Gastrocnemius medialis (tissue), 4 donors: ENCODE measurements around the gene NPIPB6.

Experiments
- POLR2A ChIP-seq, 2 donors: fragments of 450-650 bp; IDR thresholded peaks; one replicate each; pipeline ENCODE4 v1.6.1; 2017; ENCODE audit warnings: antibody characterized with exemption in 2 of 2, mild to moderate bottlenecking in 2 of 2, moderate library complexity in 2 of 2
- TF ChIP-seq, protein P1 (sequence below), 5 experiments: fragments of 450-650 bp in 3 of 5; fragments of 200-600 bp in 2 of 5; sonication (generic) in 2 of 5; IDR thresholded peaks in 4 of 5; conservative IDR thresholded peaks in 1 of 5; 1 replicate in 4 of 5; 2 replicates in 1 of 5; pipeline ENCODE4 v1.5.1; 2016 to 2019; ENCODE audit warnings: antibody characterized with exemption in 5 of 5, mild to moderate bottlenecking in 3 of 5, moderate library complexity in 3 of 5

GRCh38 chr16:28295276-28295675 lies 68.0 kb downstream of the NPIPB6 start:
- TF ChIP-seq, protein P1, sequence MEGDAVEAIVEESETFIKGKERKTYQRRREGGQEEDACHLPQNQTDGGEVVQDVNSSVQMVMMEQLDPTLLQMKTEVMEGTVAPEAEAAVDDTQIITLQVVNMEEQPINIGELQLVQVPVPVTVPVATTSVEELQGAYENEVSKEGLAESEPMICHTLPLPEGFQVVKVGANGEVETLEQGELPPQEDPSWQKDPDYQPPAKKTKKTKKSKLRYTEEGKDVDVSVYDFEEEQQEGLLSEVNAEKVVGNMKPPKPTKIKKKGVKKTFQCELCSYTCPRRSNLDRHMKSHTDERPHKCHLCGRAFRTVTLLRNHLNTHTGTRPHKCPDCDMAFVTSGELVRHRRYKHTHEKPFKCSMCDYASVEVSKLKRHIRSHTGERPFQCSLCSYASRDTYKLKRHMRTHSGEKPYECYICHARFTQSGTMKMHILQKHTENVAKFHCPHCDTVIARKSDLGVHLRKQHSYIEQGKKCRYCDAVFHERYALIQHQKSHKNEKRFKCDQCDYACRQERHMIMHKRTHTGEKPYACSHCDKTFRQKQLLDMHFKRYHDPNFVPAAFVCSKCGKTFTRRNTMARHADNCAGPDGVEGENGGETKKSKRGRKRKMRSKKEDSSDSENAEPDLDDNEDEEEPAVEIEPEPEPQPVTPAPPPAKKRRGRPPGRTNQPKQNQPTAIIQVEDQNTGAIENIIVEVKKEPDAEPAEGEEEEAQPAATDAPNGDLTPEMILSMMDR (IDR thresholded peaks at IDR 0.05 in 4 of 5, conservative IDR thresholded peaks at IDR 0.05 in 1 of 5): no peak
- TF ChIP-seq POLR2A (IDR thresholded peaks at IDR 0.05): no peak
